Colonic mucosa (tissue), 4 donors: ENCODE results near the gene EIF2D. TPM values are rescaled to one million over a fixed set of nuclear protein-coding genes. Genes with fewer than 3 reads are reported as not detected.
"Not testable (repeated sequence)": the region's sequence is repeated elsewhere in the genome, so short reads cannot be mapped to it uniquely, and the experiment has no call there.

Experiments
- DNase-seq: peaks from one replicate; pipeline ENCODE4 v3.0.0-alpha.2; 2020
- H3K27ac ChIP-seq: fragments of 200-600 bp; one replicate; pipeline ENCODE4 v1.8.0; 2021
- H3K27me3 ChIP-seq: fragments of 200-600 bp; one replicate; pipeline ENCODE4 v1.8.0; 2021
- H3K36me3 ChIP-seq: fragments of 200-600 bp; one replicate; pipeline ENCODE4 v1.8.0; 2021
- H3K4me1 ChIP-seq: fragments of 200-600 bp; one replicate; pipeline ENCODE4 v1.8.0; 2021; ENCODE audit warnings: mild to moderate bottlenecking
- H3K4me3 ChIP-seq: fragments of 200-600 bp; one replicate; pipeline ENCODE4 v1.8.0; 2021
- H3K9ac ChIP-seq, 2 donors: one replicate each; pipeline ENCODE4 v1.7.0; 2013; ENCODE audit warnings: control low read depth in 2 of 2, low read depth in 2 of 2, low read length in 2 of 2
- H3K9me3 ChIP-seq: fragments of 200-600 bp; one replicate; pipeline ENCODE4 v1.8.0; 2021
- intact Hi-C: fragments of 100-400 bp; cut with DNase I; formaldehyde crosslinking; loops from one replicate; pipeline ENCODE4 v1.14.1; 2022
- total RNA-seq, 2 donors: library from RNA; stranded (reverse); fragmentation: NEBNext Ultra II Directional in 1 of 2; extraction: Animal tissue kit (Norgen Biotek cat#: 25700) in 1 of 2; gene quantifications; one replicate each; pipeline ENCODE4 v1.2.1, GENCODE V29; 2021
- TF ChIP-seq, protein P1 (sequence below): fragments of 200-600 bp; IDR thresholded peaks from one replicate; pipeline ENCODE4 v1.8.0; 2022; ENCODE audit warnings: antibody characterized with exemption, mild to moderate bottlenecking
- donor health status: healthy.
- donor health status: DM: no; HTN: no; CAD: no.
- donor health status: DM: no; HTN: no; CAD: no.

Gene EIF2D
- total RNA-seq, 2 donors from 2014 or later, result 39.2 to 45.0 TPM

DNA sequence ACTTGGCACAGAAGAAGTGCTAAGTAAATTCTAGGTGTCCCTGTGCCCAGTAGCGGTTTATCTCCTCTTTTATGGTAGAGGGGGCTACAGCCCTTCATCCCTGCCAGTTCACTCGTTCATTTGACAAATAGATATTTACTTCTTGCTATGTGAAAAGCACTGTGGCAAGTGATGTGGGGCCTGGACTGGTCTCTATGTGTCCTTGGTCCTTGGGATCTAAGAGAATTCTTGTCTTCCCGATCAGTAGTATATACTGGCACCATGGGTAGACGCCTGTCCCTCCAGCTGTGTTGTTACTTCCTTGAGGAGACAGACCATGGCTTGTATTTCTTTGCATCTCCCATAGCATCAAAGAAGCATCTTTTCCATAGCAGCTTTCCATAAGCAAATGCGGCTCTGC is 29.7 kb downstream of the EIF2D start:
- peaks cover 4% of the 10 kb centered on the region for H3K4me1 ChIP-seq
- H3K4me3 ChIP-seq, result no peak overlapping the region
- H3K27me3 ChIP-seq, result no peaks in the 10 kb centered on the region
- no peaks in the 10 kb centered on the region for H3K36me3 ChIP-seq
- intact Hi-C loops, result loop anchor here (5.0 kb wide), 1 partner anchor 105 kb away; no protein-coding TSS in a partner anchor
- DNase-seq, result no peak
- H3K27ac ChIP-seq, result no peak overlapping the region
- no peak overlapping the region for H3K9ac ChIP-seq
- TF ChIP-seq, protein P1, sequence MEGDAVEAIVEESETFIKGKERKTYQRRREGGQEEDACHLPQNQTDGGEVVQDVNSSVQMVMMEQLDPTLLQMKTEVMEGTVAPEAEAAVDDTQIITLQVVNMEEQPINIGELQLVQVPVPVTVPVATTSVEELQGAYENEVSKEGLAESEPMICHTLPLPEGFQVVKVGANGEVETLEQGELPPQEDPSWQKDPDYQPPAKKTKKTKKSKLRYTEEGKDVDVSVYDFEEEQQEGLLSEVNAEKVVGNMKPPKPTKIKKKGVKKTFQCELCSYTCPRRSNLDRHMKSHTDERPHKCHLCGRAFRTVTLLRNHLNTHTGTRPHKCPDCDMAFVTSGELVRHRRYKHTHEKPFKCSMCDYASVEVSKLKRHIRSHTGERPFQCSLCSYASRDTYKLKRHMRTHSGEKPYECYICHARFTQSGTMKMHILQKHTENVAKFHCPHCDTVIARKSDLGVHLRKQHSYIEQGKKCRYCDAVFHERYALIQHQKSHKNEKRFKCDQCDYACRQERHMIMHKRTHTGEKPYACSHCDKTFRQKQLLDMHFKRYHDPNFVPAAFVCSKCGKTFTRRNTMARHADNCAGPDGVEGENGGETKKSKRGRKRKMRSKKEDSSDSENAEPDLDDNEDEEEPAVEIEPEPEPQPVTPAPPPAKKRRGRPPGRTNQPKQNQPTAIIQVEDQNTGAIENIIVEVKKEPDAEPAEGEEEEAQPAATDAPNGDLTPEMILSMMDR, result no peak
- no peaks in the 10 kb centered on the region for H3K9me3 ChIP-seq

DNA sequence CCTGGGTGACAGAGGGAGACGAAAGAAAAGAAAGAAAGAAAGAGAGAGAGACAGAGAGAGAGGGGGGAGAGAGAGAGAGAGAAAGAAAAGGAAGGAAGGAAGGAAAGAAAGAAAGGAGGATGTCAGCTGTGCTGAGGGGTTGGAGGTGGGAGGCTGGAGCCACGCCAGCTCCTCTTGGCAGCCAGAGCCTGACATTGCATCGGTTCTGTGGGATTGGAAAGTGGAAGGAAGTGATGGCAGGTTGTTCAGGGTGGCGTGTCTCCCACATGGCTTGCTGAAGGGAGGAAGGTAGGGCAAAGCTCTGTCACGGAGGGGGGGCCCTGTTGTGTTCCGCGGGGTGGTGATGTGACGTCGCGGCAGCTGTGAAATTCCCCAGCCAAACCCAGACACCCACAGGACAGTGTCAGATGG is 30.7 kb downstream of the EIF2D start:
- intact Hi-C loops, result loop anchor here (5.0 kb wide), 1 partner anchor 104 kb away; no protein-coding TSS in a partner anchor
- Histone ChIP-seq H3K27me3 (no peaks in the 10 kb centered on the region), H3K4me1 (peaks cover 4% of the 10 kb centered on the region), H3K9ac (no peak overlapping the region), H3K9me3 (no peaks in the 10 kb centered on the region), H3K27ac (no peak overlapping the region), H3K4me3 (no peak overlapping the region), H3K36me3 (no peaks in the 10 kb centered on the region)
- TF ChIP-seq, protein P1, result no peak
- no peak for DNase-seq

DNA sequence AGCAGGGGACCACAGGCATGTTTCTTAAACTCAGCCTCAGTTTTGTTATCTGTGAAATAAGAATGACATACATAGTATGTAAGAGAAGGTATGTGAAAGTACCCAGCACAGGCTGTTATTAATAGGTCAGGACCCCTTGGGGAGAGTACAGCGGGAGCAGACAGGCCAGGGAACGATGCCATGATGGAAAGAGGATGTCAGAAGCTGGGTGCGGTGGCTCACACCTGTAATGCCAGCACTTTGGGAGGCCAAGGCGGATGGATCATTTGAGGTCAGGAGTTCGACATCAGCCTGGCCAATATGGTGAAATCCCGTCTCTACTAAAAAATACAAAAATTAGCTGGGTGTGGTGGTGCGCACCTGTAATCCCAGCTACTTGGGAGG is 31.2 kb downstream of the EIF2D start:
- not testable (repeated sequence) for H3K36me3 ChIP-seq, DNase-seq, H3K4me3 ChIP-seq, H3K27me3 ChIP-seq, H3K4me1 ChIP-seq, H3K9me3 ChIP-seq
- intact Hi-C loops, result loop anchor here (5.0 kb wide), 1 partner anchor 104 kb away; no protein-coding TSS in a partner anchor
- peak overlapping the region; percentile 73 for H3K27ac ChIP-seq
- H3K9ac ChIP-seq, result peak overlapping the region in 1 of 2 donors; percentile 59

DNA sequence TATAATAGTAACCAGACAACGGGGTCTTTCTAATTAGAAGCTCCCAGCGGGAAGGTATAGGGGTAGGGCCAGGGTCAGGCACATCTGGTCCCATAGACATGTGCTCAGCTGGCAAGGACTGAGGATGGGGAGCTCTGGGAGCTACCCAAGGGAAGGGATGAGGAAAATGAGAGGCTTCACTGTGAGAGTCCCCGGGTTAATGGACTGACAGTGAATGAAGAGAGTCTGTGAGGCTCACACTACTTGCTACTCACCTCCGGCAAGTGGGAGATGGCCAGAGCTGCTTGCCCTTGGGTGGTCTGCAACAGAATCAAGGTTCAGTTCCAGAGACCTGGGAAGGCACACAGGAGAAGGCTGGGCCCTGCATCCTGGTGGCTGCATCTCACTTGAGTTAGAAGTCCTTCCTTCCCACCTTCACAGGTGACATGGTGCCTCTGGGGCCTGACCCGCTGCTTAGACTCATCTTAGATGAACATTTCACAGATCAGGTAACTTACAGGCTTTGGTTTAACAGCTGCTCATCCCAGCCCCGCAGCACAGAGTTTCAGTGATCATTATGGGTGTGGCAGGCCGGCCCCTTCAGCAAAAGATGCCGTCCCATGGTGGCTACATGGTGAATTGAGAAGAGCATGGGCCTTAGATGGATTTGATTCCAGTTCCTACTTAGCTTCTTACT is 31.7 kb downstream of the EIF2D start:
- Histone ChIP-seq H3K27me3 (no peaks in the 10 kb centered on the region), H3K4me1 (peaks cover 4% of the 10 kb centered on the region), H3K4me3 (no peak overlapping the region), H3K36me3 (no peaks in the 10 kb centered on the region), H3K9ac (peak overlapping the region; percentile 36 to 59), H3K9me3 (no peaks in the 10 kb centered on the region), H3K27ac (peak overlapping the region; percentile 73)
- TF ChIP-seq, protein P1, result no peak
- intact Hi-C loops, result loop anchor here (5.0 kb wide), 1 partner anchor 103 kb away; no protein-coding TSS in a partner anchor
- DNase-seq, result no peak

DNA sequence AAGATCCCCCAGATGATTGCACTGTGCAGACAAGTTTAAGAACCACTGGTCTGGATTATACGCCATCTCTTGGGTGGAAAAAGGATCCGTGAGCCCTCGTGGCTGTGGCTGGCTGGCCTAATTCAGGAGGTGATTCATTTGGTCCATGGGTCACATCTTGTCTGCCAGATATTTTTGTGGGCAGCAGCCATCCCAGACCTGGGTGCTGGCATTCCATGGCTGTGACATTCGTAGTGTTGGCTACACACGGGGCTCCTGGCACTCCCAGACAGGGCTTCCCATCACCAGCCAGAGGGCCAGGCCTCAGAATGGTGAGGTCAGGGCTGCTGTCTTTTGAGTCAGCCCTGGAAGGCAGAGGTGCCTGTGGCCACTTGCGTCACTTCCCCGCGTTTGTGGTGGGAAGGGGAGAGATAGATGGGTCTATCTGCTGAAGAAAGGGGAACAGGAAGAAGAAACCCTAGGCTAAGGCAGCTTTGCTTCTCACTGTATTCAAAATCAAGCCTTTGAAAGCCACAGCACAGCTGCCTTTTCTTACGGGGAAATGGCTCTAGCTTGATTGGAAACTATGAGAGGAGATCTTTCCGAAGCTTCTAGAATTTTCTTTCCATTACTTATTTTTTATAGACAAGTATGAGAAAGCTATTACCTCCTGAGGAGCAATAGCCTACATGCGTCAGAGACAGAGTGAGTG is 32.4 kb downstream of the EIF2D start:
- TF ChIP-seq, protein P1, result no peak
- Histone ChIP-seq H3K4me3 (no peak overlapping the region), H3K27me3 (no peaks in the 10 kb centered on the region), H3K9ac (peak overlapping the region; percentile 36 to 59), H3K27ac (peak overlapping the region; percentile 73), H3K4me1 (peaks cover 4% of the 10 kb centered on the region), H3K9me3 (no peaks in the 10 kb centered on the region), H3K36me3 (no peaks in the 10 kb centered on the region)
- intact Hi-C loops, result loop anchor here (5.0 kb wide), 1 partner anchor 103 kb away; no protein-coding TSS in a partner anchor
- DNase-seq, result peak; percentile 69

DNA sequence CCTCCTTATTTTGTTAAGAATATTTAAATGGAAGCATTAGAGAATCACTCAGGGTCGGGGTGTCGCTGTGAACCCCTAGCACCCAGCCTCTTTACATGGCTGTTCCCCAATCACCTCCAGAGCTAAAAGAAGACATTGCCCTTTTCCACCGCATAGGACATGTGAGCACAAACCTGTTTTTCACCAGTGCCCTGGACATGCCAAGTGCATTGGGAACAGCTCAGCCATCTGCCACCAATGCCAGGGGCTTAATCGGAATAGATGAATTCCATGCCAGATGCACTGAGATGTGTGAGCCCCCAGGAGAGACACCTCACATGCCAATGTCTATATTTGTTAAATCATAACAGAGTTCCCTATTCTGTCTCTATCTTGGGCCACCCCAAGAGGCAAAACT is 33.3 kb downstream of the EIF2D start:
- no peak overlapping the region for H3K9ac ChIP-seq
- peaks cover 4% of the 10 kb centered on the region for H3K4me1 ChIP-seq
- H3K27ac ChIP-seq, result peak overlapping the region; percentile 73
- intact Hi-C loops, result no loop called here
- no peak for DNase-seq
- no peaks in the 10 kb centered on the region for H3K36me3 ChIP-seq
- TF ChIP-seq, protein P1, result no peak
- no peaks in the 10 kb centered on the region for H3K9me3 ChIP-seq
- H3K27me3 ChIP-seq, result no peaks in the 10 kb centered on the region
- H3K4me3 ChIP-seq, result no peak overlapping the region
